Activated T-helper 1 cell treated with anti-CD3 and anti-CD28 coated beads, Interleukin-2, amount 50 U/mL, for 16 hours (primary cell): ENCODE data around the gene CPPED1.

Experiments used
- DNase-seq, 2 donors: peaks; one replicate each; pipeline ENCODE4 v3.0.0-alpha.2; 2020; ENCODE audit warnings: low read depth in 1 of 2, low spot score in 1 of 2

Gene CPPED1

DNA sequence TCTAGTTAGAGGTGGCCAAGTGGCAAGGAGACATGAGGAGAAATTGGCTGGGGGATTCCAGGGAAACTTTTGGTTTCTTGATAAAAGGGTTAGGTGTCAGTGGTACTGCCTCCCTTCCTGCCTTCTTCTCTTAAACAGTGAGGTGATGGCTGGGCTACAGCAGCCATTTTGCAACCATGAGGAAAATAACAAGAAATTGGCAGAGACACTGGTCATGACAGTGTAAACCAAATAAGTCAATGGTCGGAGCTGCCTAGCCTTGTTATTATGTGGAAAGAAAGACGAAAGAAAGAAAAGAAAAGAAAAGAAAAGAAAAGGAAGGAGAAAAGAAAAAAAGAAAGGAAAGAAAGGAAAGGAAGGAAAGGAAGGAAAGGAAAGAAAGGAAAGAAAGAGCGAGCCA is 63.9 kb downstream of the CPPED1 start:
- DNase-seq = no peak

- no peak for DNase-seq
Observed at GRCh38 chr16:12737563-12737962, 66.1 kb downstream of the CPPED1 start.

DNA sequence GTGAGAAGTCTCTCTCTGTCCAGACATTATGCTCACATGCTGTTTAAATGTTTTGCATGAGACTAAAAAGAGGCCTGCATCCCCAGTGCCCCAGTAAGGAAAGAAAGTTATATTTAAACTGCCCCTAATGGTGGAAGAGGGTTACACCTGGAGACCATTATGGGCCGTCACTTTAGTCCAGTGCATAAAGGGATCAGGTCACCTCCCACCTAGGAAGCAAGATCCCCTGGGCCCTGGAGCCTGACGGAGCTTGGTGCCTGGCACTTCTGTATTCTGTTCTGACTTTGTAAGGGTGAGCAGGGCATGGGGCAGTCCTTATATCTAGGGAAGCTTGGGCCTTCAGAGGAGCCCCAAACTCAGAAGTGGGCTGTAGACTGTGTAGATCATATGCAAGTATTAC is 67.9 kb downstream of the CPPED1 start:
- DNase-seq = no peak

GRCh38 chr16:12732600-12732999 is 71.1 kb downstream of the CPPED1 start:
- DNase-seq = no peak

DNA sequence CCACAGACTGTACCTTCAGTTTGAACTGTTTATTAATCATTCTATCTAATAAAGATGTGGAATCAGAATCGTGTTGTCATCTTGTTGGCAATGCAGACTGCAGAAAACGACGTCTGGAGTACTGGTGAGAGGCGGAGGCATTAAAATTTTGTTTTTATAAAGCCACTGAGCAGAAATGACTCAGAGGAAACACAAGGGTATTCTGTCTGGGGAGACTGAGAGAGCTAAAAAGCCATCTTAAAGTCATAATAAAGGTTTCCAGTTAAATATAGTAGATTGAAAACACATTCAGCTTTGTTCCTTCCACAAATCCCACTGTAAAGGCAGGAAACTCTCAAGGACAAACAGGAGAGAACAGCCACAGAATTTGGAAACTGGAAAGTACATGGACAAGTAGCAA is 74.2 kb downstream of the CPPED1 start:
- no peak for DNase-seq

GRCh38 chr16:12728469-12728868 is 75.2 kb downstream of the CPPED1 start:
- DNase-seq = no peak

DNA sequence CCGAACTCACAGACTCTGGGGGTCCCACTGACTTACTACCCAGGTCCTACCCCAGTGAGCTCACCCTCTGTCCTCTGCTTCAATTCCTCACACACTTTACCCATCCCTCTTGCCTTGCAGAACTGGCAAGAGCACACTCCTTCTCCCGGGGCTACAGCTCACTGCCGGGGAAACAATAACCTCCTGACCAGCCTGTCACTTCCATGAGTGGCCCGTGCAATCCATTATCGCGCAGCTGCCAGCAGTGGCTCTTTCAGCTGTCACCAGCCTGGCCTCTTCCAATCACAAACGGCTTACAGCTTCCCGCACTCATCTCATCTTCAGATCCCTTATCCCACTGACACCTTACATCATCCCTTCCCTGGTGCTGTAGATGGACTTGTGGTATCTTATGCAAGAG is 79.5 kb downstream of the CPPED1 start:
- no peak for DNase-seq

- DNase-seq = no peak
Observed at GRCh38 chr16:12723681-12724080, 80.0 kb downstream of the CPPED1 start.

- DNase-seq = no peak
Observed at GRCh38 chr16:12721841-12722421, 81.8 kb downstream of the CPPED1 start.

- no peak for DNase-seq
Observed at GRCh38 chr16:12719972-12720371, 83.7 kb downstream of the CPPED1 start.

DNA sequence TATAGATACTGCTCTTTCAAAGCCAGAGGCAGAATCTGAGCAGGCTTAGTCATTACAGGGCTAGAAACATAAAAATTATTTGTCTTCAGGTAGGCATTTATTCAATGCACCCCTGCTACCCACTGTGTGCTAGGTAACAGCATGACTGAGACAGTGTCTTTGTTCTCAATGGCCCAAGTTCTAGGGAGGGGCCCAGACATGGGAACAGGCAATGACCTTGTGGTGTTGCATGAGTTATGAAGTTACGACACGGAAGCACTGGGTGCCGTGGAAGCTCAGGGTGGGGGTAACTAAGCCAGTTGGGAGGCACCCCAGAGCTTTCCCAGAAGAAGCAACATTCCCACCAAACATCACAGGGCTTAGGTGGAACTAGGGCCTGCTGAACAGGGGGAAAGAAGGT is 87.0 kb downstream of the CPPED1 start:
- DNase-seq = no peak

- no peak for DNase-seq
Observed at GRCh38 chr16:12709807-12710206, 93.9 kb downstream of the CPPED1 start.

DNA sequence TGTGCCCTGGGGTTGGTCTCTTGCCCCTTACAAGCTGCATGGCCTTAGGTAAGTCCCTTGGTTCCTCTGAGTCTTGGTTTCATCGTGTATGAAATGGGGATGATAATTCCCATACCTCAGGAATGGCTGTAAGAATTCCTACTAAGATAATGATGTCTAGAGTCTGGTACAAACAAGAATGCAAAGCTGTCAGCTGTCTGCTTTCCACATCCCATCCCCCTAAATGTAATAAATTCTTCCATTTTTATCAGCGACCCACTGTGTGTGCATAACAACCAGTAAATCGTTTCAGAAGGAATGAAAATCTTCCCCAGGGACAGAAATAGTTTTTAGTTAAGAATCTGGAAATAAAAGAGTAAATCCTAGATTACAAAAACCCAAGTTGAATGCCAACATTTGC is 95.4 kb downstream of the CPPED1 start:
- DNase-seq = no peak

DNA sequence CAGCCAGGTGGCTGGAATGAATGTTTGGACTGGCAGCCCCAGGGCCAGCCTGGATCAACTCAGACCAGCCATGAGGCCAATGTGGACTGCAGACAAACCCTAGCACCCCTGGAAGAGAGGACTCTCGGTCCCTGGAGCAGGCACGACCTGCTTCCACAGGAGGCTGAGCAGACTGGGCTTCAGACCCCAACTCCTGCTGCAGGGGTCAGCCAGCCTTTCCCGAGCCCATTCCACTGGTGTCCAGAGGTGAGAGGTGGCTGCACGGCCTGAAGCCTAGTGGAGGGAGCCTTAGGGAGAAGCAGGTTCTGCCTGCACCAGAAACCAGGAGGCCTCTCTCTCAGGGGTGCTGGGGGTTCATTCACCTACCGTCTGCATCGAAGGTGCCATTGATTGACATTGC is 97.1 kb downstream of the CPPED1 start:
- DNase-seq = no peak

GRCh38 chr16:12704492-12705111 is 99.1 kb downstream of the CPPED1 start:
- DNase-seq = no peak

DNA sequence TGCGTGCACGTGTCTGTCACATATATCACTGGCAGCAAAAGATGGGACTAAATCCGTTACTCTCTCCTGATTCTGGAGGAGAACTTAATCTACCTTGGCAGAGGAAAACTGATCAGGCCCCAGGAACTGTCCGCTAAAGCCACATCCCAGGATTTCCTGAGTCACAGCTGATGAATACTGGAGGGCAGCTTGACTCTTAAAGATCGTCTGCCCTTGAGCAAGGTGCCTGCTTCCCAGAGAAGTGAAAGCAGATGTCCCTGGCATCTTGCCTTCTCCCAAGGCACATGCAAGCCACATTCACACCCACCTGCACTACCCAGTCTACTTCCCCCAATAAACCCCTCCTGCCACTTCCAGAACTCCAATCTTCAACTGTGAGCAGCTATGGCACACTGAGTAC is 99.8 kb downstream of the CPPED1 start:
- no peak for DNase-seq

- DNase-seq = no peak
Observed at GRCh38 chr16:12700161-12700560, 103.5 kb downstream of the CPPED1 start.

DNA sequence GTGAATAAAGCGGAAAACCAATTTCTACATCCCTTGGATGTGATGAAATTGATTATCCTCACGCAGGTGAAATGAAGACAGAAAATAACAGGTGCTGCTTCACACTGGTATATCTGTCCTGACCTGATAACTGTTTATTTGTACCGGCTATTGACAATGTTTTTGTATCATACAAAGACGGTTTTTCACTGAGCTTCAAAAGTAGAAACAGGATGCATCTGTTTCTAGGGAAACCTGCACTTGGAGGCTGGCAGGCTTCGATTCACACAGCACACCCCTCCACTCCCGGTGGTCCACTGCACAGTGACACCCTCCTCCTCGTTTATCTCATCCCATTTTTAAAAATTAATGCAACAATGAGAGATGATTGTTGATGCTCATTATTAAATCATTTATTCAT is 104.5 kb downstream of the CPPED1 start:
- no peak for DNase-seq

DNA sequence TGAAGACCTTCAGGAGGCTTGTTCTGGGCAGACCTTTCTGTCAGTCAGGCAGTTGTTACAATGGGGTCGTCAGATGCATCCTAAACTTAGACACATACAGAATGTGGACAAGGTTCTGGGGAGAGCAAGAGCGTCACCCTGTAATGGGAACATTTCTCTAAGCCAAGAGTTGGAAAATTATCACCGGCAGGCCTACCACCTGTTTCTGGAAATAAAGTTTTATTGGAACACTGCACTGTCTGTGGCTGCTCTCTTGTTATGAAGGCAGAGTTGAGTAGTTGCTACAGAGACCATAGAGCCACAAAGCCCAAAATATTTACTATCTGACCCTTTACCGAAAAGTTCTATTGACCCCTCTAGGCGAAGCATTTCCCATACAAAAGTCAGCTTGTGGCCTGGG is 106.2 kb downstream of the CPPED1 start:
- DNase-seq = no peak

DNA sequence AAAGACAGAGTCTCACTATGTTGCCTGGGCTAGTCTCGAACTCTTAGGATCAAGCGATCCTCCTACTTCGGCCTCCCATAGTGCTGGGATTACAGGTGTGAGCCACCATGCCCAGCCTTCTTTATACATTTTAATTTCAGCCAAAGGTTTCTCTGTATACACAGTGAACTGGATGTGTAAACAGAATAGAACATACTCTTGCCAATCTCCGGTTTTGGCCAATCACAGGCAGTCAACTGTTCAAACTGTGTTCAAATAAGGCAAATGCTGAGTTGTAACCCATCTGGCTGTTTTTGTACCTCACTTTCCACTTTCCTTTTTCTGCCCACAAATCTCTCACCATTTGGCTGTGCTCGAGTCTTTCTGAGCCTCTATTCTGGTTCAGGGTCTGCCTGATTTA is 108.2 kb downstream of the CPPED1 start:
- no peak for DNase-seq

DNA sequence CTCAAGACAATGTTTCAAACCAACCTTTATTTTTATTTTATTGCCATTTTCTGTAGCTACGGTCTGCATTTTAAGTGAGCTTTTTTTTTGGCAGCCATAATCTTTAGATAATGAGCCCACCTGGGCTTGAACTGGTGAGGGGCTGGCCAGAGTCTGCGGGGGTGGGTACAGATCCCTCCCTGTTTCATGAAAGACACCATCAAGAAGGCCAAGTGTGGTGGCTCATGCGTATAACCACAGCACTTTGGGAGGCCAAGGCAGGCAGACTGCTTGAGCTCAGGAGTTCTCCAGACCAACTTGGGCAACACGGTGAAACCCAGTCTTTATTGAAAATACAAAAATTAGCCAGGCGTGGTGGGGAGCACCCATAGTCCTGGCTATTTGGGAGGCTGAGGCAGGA is 113.7 kb downstream of the CPPED1 start:
- DNase-seq = no peak

- no peak for DNase-seq
Observed at GRCh38 chr16:12688951-12689850, 114.5 kb downstream of the CPPED1 start.
